Stimulated activated CD4-positive, alpha-beta T cell treated with anti-CD3 and anti-CD28 coated beads, Interleukin-4, amount 100 ng/mL, for 4 hours (primary cell): ENCODE results near the gene TUBD1.

ENCODE experiments used
- DNase-seq, 2 experiments: peaks; one replicate each; pipeline ENCODE4 v3.0.0-alpha.2; 2020

The TUBD1 gene

GRCh38 chr17:59814685-59815084 is 78.1 kb downstream of the TUBD1 start:
- DNase-seq: no peak

DNA sequence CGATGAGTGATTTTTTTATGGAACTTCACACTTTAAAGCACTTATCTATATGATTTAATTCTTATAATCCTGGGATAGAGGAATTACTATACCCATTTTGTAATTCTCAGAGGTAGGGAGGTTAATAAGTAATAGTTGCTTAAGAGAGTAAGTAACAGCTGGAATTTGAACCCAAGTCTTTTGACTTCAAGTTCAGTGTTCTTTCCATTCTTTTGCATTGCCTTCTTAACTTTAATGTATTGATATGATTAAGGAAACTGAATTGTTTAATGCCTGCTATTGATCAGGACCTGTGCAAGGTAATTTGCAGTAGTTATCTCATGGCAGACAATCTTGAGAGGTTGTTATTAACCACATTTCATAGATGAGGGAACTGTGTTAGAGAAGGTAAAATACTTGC is 78.5 kb downstream of the TUBD1 start:
- DNase-seq: no peak

DNA sequence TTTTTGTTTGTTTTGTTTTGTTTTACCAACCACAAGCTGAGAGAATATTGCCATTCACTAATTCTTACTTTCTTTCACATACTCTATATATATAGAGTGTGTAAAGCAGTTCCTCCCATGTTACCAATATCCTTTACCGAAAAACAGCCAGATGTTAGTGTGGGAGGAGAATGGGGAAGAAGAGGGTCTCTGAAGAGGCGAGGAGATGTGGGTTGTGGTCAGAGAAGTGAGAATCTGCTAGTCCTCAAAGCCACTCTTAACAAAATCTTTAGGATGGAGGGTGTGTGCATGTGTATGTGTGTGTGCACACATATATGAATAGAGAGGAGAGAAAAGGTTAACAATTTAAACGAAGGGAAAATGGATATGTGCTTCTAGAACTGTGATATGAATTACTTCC is 80.6 kb downstream of the TUBD1 start:
- no peak for DNase-seq

DNA sequence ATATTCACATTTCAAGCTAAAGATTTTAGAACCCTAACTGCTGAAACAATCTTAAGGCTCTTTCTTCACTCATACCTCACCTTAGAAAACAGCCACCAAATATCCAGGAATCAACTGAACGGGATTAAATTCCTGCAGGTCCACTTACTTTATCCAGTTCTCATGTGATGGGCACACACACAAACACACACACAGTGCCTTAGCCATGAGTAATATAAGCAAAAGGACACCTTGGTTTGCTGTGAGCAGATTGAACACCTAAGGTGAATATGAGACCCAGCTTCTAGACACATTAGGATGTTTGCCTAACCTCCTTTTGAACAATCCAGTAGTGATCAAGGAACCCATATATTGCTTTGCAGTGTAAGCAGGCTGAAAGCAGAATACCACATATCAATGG is 81.5 kb downstream of the TUBD1 start:
- DNase-seq: no peak

DNA sequence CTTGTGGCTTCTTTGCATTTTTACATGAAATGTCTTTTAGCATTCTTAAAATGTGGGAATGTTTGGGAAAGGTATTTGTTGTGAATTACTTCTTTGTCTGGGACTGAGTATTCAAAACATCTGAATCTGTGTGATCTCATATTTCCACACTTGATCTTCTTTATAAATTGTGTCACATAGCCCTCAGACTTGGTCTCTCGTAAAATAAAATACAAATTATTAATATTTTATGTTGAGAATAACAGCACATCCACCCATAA is 81.9 kb downstream of the TUBD1 start:
- DNase-seq: no peak
